Neural cell (in vitro differentiated cells): Measurements from ENCODE around the gene DSCAML1. TPM values are rescaled to one million over a fixed set of nuclear protein-coding genes. Genes with fewer than 3 reads are reported as not detected.

Experiments
- H2AFZ ChIP-seq: fragments of 200-600, 300-800 bp; sonication (generic), shearing (Covaris generic); 2 replicates; pipeline ENCODE4 v1.6.0; 2014; ENCODE audit warnings: low read depth, mild to moderate bottlenecking, antibody characterized with exemption, low read length, moderate library complexity
- H3F3A ChIP-seq: fragments of 200-600 bp; shearing (Covaris generic); 2 replicates; pipeline ENCODE4 v1.6.1; 2016; ENCODE audit warnings: mild to moderate bottlenecking, moderate library complexity, mixed read lengths, antibody characterized with exemption, low read length; ENCODE audit not compliant: insufficient read depth, poor library complexity, severe bottlenecking
- H3K27ac ChIP-seq: fragments of 200-600, 300-800 bp; sonication (generic), shearing (Covaris generic); 2 replicates; pipeline ENCODE4 v1.5.1; 2014; ENCODE audit warnings: mild to moderate bottlenecking, low read length, moderate library complexity
- H3K27me3 ChIP-seq: fragments of 300-800, 200-600 bp; sonication (generic), shearing (Covaris generic); 2 replicates; pipeline ENCODE4 v1.6.0; 2014; ENCODE audit warnings: mild to moderate bottlenecking, low read depth, low read length, moderate library complexity; ENCODE audit not compliant: insufficient read depth
- H3K36me3 ChIP-seq: fragments of 300-800, 200-600 bp; sonication (generic), shearing (Covaris generic); 2 replicates; pipeline ENCODE4 v1.5.1; 2014; ENCODE audit warnings: mild to moderate bottlenecking, antibody characterized with exemption, low read length, moderate library complexity; ENCODE audit not compliant: insufficient read depth
- H3K4me2 ChIP-seq: fragments of 300-800, 200-600 bp; sonication (generic), shearing (Covaris generic); 2 replicates; pipeline ENCODE4 v1.6.0; 2014; ENCODE audit warnings: mild to moderate bottlenecking, low read length
- H3K4me3 ChIP-seq: fragments of 300-800, 200-600 bp; sonication (generic), shearing (Covaris generic); 2 replicates; pipeline ENCODE4 v1.5.1; 2014; ENCODE audit warnings: mild to moderate bottlenecking, low read length, moderate library complexity
- H3K79me2 ChIP-seq: fragments of 200-600 bp; shearing (Covaris generic); replicated peaks from 2 replicates; pipeline ENCODE4 v1.6.0; 2014; ENCODE audit warnings: mild to moderate bottlenecking, low read length, moderate library complexity; ENCODE audit not compliant: insufficient read depth
- H3K9ac ChIP-seq: fragments of 300-800, 200-600 bp; sonication (generic), shearing (Covaris generic); 2 replicates; pipeline ENCODE4 v1.6.1; 2016; ENCODE audit warnings: mild to moderate bottlenecking, low read length, mixed read lengths
- H3K9me2 ChIP-seq: fragments of 200-600 bp; shearing (Covaris generic); 2 replicates; pipeline ENCODE4 v1.6.1; 2016; ENCODE audit warnings: mild to moderate bottlenecking, low read length, mixed read lengths; ENCODE audit not compliant: insufficient read depth
- H3K9me3 ChIP-seq: fragments of 200-600, 300-800 bp; sonication (generic), shearing (Covaris generic); 2 replicates; pipeline ENCODE4 v1.6.1; 2016; ENCODE audit warnings: mild to moderate bottlenecking, mixed run types, low read length, moderate library complexity, mixed read lengths
- H4K20me1 ChIP-seq: fragments of 200-600 bp; shearing (Covaris generic); 2 replicates; pipeline ENCODE4 v1.6.1; 2016; ENCODE audit warnings: mild to moderate bottlenecking, mixed run types; ENCODE audit not compliant: insufficient read depth
- EP300 ChIP-seq: fragments of 450-650 bp; conservative IDR thresholded peaks from 2 replicates; pipeline ENCODE4 v1.6.1; 2014; ENCODE audit warnings: antibody characterized with exemption, mild to moderate bottlenecking, moderate library complexity; ENCODE audit not compliant: poor library complexity, severe bottlenecking
- EZH2 ChIP-seq: fragments of 200-600, 300-800 bp; shearing (Covaris generic), sonication (generic); IDR thresholded peaks from 2 replicates; pipeline ENCODE4 v1.6.1; 2014; ENCODE audit warnings: antibody characterized with exemption, low read length, borderline replicate concordance, mild to moderate bottlenecking; ENCODE audit not compliant: insufficient read depth, poor library complexity, severe bottlenecking
- MXI1 ChIP-seq: fragments of 450-650 bp; conservative IDR thresholded peaks from 2 replicates; pipeline ENCODE4 v1.6.1; 2014; ENCODE audit warnings: antibody characterized with exemption, mild to moderate bottlenecking; ENCODE audit not compliant: poor library complexity, severe bottlenecking
- POLR2AphosphoS5 ChIP-seq: IDR thresholded peaks from 2 replicates; pipeline ENCODE4 v1.6.1; 2012
- RAD21 ChIP-seq: fragments of 450-650 bp; conservative IDR thresholded peaks from 2 replicates; pipeline ENCODE4 v1.6.1; 2014; ENCODE audit warnings: antibody characterized with exemption, mild to moderate bottlenecking, moderate library complexity
- SMC3 ChIP-seq: fragments of 450-650 bp; conservative IDR thresholded peaks from 2 replicates; pipeline ENCODE4 v1.6.1; 2014; ENCODE audit warnings: antibody characterized with exemption, mild to moderate bottlenecking, moderate library complexity; ENCODE audit not compliant: poor library complexity
- TAF1 ChIP-seq: IDR thresholded peaks from 2 replicates; pipeline ENCODE4 v1.6.1; 2012; ENCODE audit warnings: low read depth
- polyA plus RNA-seq: library from polyadenylated mRNA; depleted of rRNA; stranded (reverse); fragments of >200 nt; gene quantifications from 2 replicates; pipeline ENCODE4 v1.2.3, GENCODE V29; 2014
- TF ChIP-seq, protein P1 (sequence below): IDR thresholded peaks from 2 replicates; pipeline ENCODE4 v1.6.1; 2012; ENCODE audit warnings: borderline replicate concordance
- TF ChIP-seq, protein P2 (sequence below): fragments of 450-650 bp; IDR thresholded peaks from 2 replicates; pipeline ENCODE4 v1.5.1; 2014; ENCODE audit warnings: antibody characterized with exemption, mild to moderate bottlenecking, moderate library complexity; ENCODE audit not compliant: poor library complexity, severe bottlenecking

DSCAML1 gene
- polyA plus RNA-seq, 1 donor from 2014 or later: 1.3 TPM

GRCh38 chr11:117486059-117486458 is 311.0 kb downstream of the DSCAML1 start:
- H3K27ac ChIP-seq: no peak overlapping the region
- H3K4me3 ChIP-seq: no peak overlapping the region
- H2AFZ ChIP-seq: no peak overlapping the region
- H3K27me3 ChIP-seq: no peaks in the 10 kb centered on the region
- TF ChIP-seq, protein P1, sequence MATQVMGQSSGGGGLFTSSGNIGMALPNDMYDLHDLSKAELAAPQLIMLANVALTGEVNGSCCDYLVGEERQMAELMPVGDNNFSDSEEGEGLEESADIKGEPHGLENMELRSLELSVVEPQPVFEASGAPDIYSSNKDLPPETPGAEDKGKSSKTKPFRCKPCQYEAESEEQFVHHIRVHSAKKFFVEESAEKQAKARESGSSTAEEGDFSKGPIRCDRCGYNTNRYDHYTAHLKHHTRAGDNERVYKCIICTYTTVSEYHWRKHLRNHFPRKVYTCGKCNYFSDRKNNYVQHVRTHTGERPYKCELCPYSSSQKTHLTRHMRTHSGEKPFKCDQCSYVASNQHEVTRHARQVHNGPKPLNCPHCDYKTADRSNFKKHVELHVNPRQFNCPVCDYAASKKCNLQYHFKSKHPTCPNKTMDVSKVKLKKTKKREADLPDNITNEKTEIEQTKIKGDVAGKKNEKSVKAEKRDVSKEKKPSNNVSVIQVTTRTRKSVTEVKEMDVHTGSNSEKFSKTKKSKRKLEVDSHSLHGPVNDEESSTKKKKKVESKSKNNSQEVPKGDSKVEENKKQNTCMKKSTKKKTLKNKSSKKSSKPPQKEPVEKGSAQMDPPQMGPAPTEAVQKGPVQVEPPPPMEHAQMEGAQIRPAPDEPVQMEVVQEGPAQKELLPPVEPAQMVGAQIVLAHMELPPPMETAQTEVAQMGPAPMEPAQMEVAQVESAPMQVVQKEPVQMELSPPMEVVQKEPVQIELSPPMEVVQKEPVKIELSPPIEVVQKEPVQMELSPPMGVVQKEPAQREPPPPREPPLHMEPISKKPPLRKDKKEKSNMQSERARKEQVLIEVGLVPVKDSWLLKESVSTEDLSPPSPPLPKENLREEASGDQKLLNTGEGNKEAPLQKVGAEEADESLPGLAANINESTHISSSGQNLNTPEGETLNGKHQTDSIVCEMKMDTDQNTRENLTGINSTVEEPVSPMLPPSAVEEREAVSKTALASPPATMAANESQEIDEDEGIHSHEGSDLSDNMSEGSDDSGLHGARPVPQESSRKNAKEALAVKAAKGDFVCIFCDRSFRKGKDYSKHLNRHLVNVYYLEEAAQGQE: no peak
- no peak for TF ChIP-seq SMC3
- TF ChIP-seq MXI1: no peak
- TF ChIP-seq POLR2AphosphoS5: no peak
- TF ChIP-seq EZH2: no peak
- no peak for TF ChIP-seq TAF1
- TF ChIP-seq RAD21: no peak
- TF ChIP-seq, protein P2, sequence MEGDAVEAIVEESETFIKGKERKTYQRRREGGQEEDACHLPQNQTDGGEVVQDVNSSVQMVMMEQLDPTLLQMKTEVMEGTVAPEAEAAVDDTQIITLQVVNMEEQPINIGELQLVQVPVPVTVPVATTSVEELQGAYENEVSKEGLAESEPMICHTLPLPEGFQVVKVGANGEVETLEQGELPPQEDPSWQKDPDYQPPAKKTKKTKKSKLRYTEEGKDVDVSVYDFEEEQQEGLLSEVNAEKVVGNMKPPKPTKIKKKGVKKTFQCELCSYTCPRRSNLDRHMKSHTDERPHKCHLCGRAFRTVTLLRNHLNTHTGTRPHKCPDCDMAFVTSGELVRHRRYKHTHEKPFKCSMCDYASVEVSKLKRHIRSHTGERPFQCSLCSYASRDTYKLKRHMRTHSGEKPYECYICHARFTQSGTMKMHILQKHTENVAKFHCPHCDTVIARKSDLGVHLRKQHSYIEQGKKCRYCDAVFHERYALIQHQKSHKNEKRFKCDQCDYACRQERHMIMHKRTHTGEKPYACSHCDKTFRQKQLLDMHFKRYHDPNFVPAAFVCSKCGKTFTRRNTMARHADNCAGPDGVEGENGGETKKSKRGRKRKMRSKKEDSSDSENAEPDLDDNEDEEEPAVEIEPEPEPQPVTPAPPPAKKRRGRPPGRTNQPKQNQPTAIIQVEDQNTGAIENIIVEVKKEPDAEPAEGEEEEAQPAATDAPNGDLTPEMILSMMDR: no peak
- no peak for TF ChIP-seq EP300
- H3K9ac ChIP-seq: no peak overlapping the region
- no peaks in the 10 kb centered on the region for H3K9me2 ChIP-seq
- no peaks in the 10 kb centered on the region for H3K9me3 ChIP-seq
- H3F3A ChIP-seq: no peaks in the 10 kb centered on the region
- H3K4me2 ChIP-seq: no peak overlapping the region
- no peaks in the 10 kb centered on the region for H3K79me2 ChIP-seq
- no peaks in the 10 kb centered on the region for H3K36me3 ChIP-seq
- H4K20me1 ChIP-seq: no peaks in the 10 kb centered on the region

DNA sequence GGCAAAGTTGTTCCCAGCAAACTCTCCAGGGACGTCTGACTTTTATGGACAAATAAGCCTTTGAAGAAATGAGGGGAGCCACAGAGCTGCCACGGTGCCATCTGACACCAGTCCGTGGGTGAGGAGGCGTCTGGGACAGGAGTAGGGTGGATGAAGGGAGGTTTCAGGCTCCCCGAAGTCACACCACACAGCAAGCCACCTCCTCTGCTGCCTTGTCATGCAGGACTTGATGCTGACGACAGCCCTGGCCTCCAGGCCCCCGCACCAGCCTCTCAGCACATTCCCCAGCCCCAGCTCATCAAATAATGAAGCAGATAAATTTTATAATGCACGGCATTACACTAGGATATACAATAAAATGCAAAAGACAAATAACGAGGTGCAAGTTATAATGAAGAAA is 312.9 kb downstream of the DSCAML1 start:
- H3K27me3 ChIP-seq: no peaks in the 10 kb centered on the region
- no peak overlapping the region for H3K4me3 ChIP-seq
- H4K20me1 ChIP-seq: no peaks in the 10 kb centered on the region
- H3K36me3 ChIP-seq: no peaks in the 10 kb centered on the region
- H3K4me2 ChIP-seq: no peak overlapping the region
- H3K9me3 ChIP-seq: no peaks in the 10 kb centered on the region
- peak overlapping the region; percentile 17 for H3K9ac ChIP-seq
- H3K79me2 ChIP-seq: no peaks in the 10 kb centered on the region
- H2AFZ ChIP-seq: no peak overlapping the region
- H3F3A ChIP-seq: no peaks in the 10 kb centered on the region
- no peak for TF ChIP-seq POLR2AphosphoS5
- TF ChIP-seq TAF1: no peak
- no peak for TF ChIP-seq EP300
- no peak for TF ChIP-seq SMC3
- no peak for TF ChIP-seq RAD21
- TF ChIP-seq, protein P1: no peak
- no peak for TF ChIP-seq MXI1
- no peak for TF ChIP-seq EZH2
- TF ChIP-seq, protein P2: no peak
- H3K27ac ChIP-seq: peak overlapping the region; percentile 8
- no peaks in the 10 kb centered on the region for H3K9me2 ChIP-seq
